ENCODE results near the gene CNTNAP5. TPM values are rescaled to one million over a fixed set of nuclear protein-coding genes. Genes with fewer than 3 reads are reported as not detected.

The CNTNAP5 gene
- total and polyA plus RNA-seq, 2 of the 4 experiments (the other 2 are of a cell fraction) = not detected

GRCh38 chr2:124625561-124625960, 600.5 kb downstream of the CNTNAP5 start:
- CTCF ChIA-PET = interaction anchor here (0.7 kb wide), 1 partner anchor 186 kb away, joined by 3 read pairs; no protein-coding TSS in a partner anchor

More at GRCh38 chr2:124625561-124625960, 600.5 kb downstream of the CNTNAP5 start:
- no peak overlapping the region for H2AK9ac ChIP-seq (replicated peaks; ENCODE audit: low read depth, low read length, poor library complexity)
- no peak for ATAC-seq (ENCODE audit: low read depth)
- no peak overlapping the region for H3K23ac ChIP-seq (ENCODE audit: low read depth, low read length)
- no peak overlapping the region for H4K91ac ChIP-seq (ENCODE audit: insufficient read depth, low read depth, low read length)
- no peak overlapping the region for H2AFZ ChIP-seq (replicated peaks; ENCODE audit: low read length, poor library complexity)
- no peaks in the 10 kb centered on the region for H3K79me1 ChIP-seq (ENCODE audit: low read depth in 1 of 2, low read length in 2 of 2)
- H3K9me1 ChIP-seq (ENCODE audit: insufficient read depth, low read length) = no peaks in the 10 kb centered on the region
- no peak overlapping the region for H3K14ac ChIP-seq (replicated peaks; ENCODE audit: low read depth, low read length)
- no peaks in the 10 kb centered on the region for H3K4me1 ChIP-seq (ENCODE audit: control insufficient read depth, insufficient read depth, low read length)
- H2BK20ac ChIP-seq (ENCODE audit: low read depth, low read length) = no peak overlapping the region
- intact Hi-C loops (cut with micrococcal nuclease) (no loop called here), in situ Hi-C loops (cut with MboI; ENCODE audit: low sequenced_read_pairs) (no loop called here), dilution Hi-C loops (cut with HindIII; ENCODE audit: low sequenced_read_pairs, unreplicated experiment) (no loop called here)
- H3K4me2 ChIP-seq (ENCODE audit: low read depth, low read length) = no peak overlapping the region
- H3K9ac ChIP-seq (ENCODE audit: low read depth, low read length) = no peak overlapping the region
- no peak overlapping the region for H2AK5ac ChIP-seq (ENCODE audit: low read depth, low read length)
- H3K56ac ChIP-seq (ENCODE audit: extremely low read depth, insufficient read depth, low read length) = no peak overlapping the region
- no peaks in the 10 kb centered on the region for H3K9me3 ChIP-seq (ENCODE audit: control insufficient read depth, insufficient read depth, low read length)
- H2BK15ac ChIP-seq (ENCODE audit: low read depth, low read length) = no peak overlapping the region
- no peak for TF ChIP-seq NFE2L2 (IDR thresholded peaks at IDR 0.05; ENCODE audit: low read depth, low read length)
- TF ChIP-seq ELK1 (IDR thresholded peaks at IDR 0.05; ENCODE audit: borderline replicate concordance, low read depth, low read length) = no peak
- no peak for TF ChIP-seq MAFK (IDR thresholded peaks at IDR 0.05; ENCODE audit: low read depth, low read length)
- TF ChIP-seq MXI1 (IDR thresholded peaks at IDR 0.05; ENCODE audit: borderline replicate concordance, low read depth, low read length) = no peak
- no peak for TF ChIP-seq RCOR1 (IDR thresholded peaks at IDR 0.05; ENCODE audit: insufficient replicate concordance, low read length)
- TF ChIP-seq USF2 (IDR thresholded peaks at IDR 0.05; ENCODE audit: low read depth, low read length) = no peak
- no peak for TF ChIP-seq MAZ (IDR thresholded peaks at IDR 0.05; ENCODE audit: borderline replicate concordance, low read depth, low read length)
- TF ChIP-seq RAD21 (IDR thresholded peaks at IDR 0.05; ENCODE audit: low read length) = no peak
- no peak overlapping the region for H3K27ac ChIP-seq (ENCODE audit: insufficient read depth, low read length)
- H3K4me3 ChIP-seq (ENCODE audit: insufficient read depth, low read depth, low read length) = no peak overlapping the region
- POLR2A ChIA-PET (ENCODE audit: unreplicated experiment) = no interaction called here
- no peak overlapping the region for H3K4ac ChIP-seq (ENCODE audit: low read depth, low read length)
- no peak overlapping the region for H2BK5ac ChIP-seq (ENCODE audit: low read depth, low read length, poor library complexity, severe bottlenecking)
- 94% methylated on average over 2 of the region's 5 CpGs; no CpG with 5 or more reads in 1 of the 2 experiments for WGBS, 2 experiments (ENCODE audit: extremely low coverage in 2 of 2, insufficient read length in 1 of 2)
- no peak for DNase-seq
- H4K20me1 ChIP-seq (ENCODE audit: insufficient read depth, low read length) = no peaks in the 10 kb centered on the region
- no peak overlapping the region for H4K8ac ChIP-seq (ENCODE audit: low read depth in 2 of 2, low read length in 2 of 2)
- BruUV-seq (replicated peaks) = no TSS peak
- no peak overlapping the region for H4K5ac ChIP-seq (ENCODE audit: low read depth, low read length)
- no peak overlapping the region for H2BK120ac ChIP-seq (ENCODE audit: low read depth, low read length)
- H3K36me3 ChIP-seq (ENCODE audit: control insufficient read depth, insufficient read depth, low read length) = no peaks in the 10 kb centered on the region
- no peaks in the 10 kb centered on the region for H3K27me3 ChIP-seq (ENCODE audit: control insufficient read depth, insufficient read depth, low read length)
- no peak overlapping the region for H3K18ac ChIP-seq (ENCODE audit: low read depth, low read length)

Measured in IMR-90 (cell line).